Measurements from ENCODE around the gene ABCC3. TPM values are rescaled to one million over a fixed set of nuclear protein-coding genes. Genes with fewer than 3 reads are reported as not detected.

ABCC3 gene
- total and polyA plus RNA-seq, 9 of the 15 experiments (the other 6 are each of a cell fraction or from before 2014, with no cell fraction given) = 0.03 to 1.6 (median 0.42) TPM; not detected in 5

DNA sequence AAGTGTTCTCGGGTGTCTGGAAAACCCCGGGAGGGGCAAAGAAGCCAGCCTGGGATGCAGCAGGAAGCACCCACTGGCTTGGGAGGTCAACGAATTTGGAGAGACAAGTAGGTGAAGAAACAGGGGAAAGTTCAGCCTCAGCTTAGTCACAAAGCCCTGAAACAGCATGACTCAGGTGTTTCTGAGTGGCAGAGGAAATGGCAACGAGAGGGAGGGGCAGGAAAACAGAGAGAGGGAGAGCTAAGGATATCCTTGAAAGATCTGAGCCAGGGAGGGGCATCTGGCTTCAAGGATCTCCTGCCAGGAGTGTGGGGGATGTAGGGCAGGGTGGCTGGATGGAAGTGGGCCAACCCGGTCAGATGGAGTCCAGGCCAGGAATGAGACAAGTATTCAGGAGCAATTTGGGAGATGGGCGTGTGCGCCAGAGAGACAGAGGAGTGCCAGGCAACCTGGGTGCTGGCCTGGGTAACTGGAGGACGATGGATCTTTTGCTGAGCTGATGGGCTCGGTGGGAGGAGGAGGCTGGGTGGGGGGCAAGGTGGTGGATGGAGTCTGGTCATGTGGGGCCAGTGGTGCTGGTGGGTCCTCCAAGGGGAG is 27.2 kb downstream of the ABCC3 start (continued):
- no peak; the same call in 1 of the 2 replicates for TF ChIP-seq TOE1 (IDR thresholded peaks at IDR 0.05; ENCODE audit: borderline replicate concordance)
- no peak for TF ChIP-seq TOE1 (CRISPR knock-in tag; IDR thresholded peaks at IDR 0.05; ENCODE audit: borderline replicate concordance, low read depth)
- TF ChIP-seq HIVEP1 (CRISPR knock-in tag; IDR thresholded peaks at IDR 0.05) = peak; percentile 52; the same call in 1 of the 2 replicates
- no peak for TF ChIP-seq MCM7 (IDR thresholded peaks at IDR 0.05)
- 0 out of 3 replicates have a peak, but pooled peaks of 1 of the 2 experiments have one; percentile 13 for TF ChIP-seq CBX3 (IDR thresholded peaks at IDR 0.05; ENCODE audit: borderline replicate concordance in 1 of 2, low read length in 2 of 2)
- TF ChIP-seq, protein P1, sequence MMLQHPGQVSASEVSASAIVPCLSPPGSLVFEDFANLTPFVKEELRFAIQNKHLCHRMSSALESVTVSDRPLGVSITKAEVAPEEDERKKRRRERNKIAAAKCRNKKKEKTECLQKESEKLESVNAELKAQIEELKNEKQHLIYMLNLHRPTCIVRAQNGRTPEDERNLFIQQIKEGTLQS (IDR thresholded peaks at IDR 0.05) = peak; percentile 64; the same call in 1 of the 2 replicates
- TF ChIP-seq, protein P1 (CRISPR knock-in tag; conservative IDR thresholded peaks at IDR 0.05) = no peak
- TF ChIP-seq MTF1 (CRISPR knock-in tag; IDR thresholded peaks at IDR 0.05; ENCODE audit: borderline replicate concordance) = no peak
- TF ChIP-seq BRD4 (IDR thresholded peaks at IDR 0.05) = no peak
- TF ChIP-seq CAMTA2 (CRISPR knock-in tag; conservative IDR thresholded peaks at IDR 0.05) = no peak
- no peak for TF ChIP-seq BRF1 (IDR thresholded peaks at IDR 0.05; ENCODE audit: borderline replicate concordance, extremely low read depth, insufficient read length)
- 0 out of 2 replicates have a peak, but pooled peaks have one; percentile 27 for TF ChIP-seq TCF3 (CRISPR knock-in tag; IDR thresholded peaks at IDR 0.05)
- TF ChIP-seq, protein P2, sequence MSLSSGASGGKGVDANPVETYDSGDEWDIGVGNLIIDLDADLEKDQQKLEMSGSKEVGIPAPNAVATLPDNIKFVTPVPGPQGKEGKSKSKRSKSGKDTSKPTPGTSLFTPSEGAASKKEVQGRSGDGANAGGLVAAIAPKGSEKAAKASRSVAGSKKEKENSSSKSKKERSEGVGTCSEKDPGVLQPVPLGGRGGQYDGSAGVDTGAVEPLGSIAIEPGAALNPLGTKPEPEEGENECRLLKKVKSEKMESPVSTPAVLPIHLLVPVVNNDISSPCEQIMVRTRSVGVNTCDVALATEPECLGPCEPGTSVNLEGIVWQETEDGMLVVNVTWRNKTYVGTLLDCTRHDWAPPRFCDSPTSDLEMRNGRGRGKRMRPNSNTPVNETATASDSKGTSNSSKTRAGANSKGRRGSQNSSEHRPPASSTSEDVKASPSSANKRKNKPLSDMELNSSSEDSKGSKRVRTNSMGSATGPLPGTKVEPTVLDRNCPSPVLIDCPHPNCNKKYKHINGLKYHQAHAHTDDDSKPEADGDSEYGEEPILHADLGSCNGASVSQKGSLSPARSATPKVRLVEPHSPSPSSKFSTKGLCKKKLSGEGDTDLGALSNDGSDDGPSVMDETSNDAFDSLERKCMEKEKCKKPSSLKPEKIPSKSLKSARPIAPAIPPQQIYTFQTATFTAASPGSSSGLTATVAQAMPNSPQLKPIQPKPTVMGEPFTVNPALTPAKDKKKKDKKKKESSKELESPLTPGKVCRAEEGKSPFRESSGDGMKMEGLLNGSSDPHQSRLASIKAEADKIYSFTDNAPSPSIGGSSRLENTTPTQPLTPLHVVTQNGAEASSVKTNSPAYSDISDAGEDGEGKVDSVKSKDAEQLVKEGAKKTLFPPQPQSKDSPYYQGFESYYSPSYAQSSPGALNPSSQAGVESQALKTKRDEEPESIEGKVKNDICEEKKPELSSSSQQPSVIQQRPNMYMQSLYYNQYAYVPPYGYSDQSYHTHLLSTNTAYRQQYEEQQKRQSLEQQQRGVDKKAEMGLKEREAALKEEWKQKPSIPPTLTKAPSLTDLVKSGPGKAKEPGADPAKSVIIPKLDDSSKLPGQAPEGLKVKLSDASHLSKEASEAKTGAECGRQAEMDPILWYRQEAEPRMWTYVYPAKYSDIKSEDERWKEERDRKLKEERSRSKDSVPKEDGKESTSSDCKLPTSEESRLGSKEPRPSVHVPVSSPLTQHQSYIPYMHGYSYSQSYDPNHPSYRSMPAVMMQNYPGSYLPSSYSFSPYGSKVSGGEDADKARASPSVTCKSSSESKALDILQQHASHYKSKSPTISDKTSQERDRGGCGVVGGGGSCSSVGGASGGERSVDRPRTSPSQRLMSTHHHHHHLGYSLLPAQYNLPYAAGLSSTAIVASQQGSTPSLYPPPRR (CRISPR knock-in tag; IDR thresholded peaks at IDR 0.05; ENCODE audit: borderline replicate concordance) = no peak
- TF ChIP-seq, protein P3, sequence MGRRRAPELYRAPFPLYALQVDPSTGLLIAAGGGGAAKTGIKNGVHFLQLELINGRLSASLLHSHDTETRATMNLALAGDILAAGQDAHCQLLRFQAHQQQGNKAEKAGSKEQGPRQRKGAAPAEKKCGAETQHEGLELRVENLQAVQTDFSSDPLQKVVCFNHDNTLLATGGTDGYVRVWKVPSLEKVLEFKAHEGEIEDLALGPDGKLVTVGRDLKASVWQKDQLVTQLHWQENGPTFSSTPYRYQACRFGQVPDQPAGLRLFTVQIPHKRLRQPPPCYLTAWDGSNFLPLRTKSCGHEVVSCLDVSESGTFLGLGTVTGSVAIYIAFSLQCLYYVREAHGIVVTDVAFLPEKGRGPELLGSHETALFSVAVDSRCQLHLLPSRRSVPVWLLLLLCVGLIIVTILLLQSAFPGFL (CRISPR knock-in tag; IDR thresholded peaks at IDR 0.05) = no peak
- TF ChIP-seq IFI16 (CRISPR knock-in tag; IDR thresholded peaks at IDR 0.05) = no peak
- TF ChIP-seq FOXK2 (conservative IDR thresholded peaks at IDR 0.05 in 1 of 2, IDR thresholded peaks at IDR 0.05 in 1 of 2; ENCODE audit: low read depth in 2 of 2) = peak; percentile 90
- no peak for TF ChIP-seq SAP30 (IDR thresholded peaks at IDR 0.05; ENCODE audit: borderline replicate concordance, insufficient read depth, low read depth, low read length, poor library complexity, severe bottlenecking)
- no peak for TF ChIP-seq ARHGAP35 (IDR thresholded peaks at IDR 0.05; ENCODE audit: partially characterized antibody)
- no peak for TF ChIP-seq BRCA1 (IDR thresholded peaks at IDR 0.05)
- no peak for TF ChIP-seq BRCA1 (CRISPR knock-in tag; IDR thresholded peaks at IDR 0.05)
- TF ChIP-seq ZNF384 (IDR thresholded peaks at IDR 0.05; ENCODE audit: low read depth, low read length) = no peak
- no peak for TF ChIP-seq CBFB (CRISPR knock-in tag; IDR thresholded peaks at IDR 0.05)
- TF ChIP-seq ELF1 (tag; IDR thresholded peaks at IDR 0.05) = no peak
